Activated T-helper 17 cell treated with anti-CD3 and anti-CD28 coated beads, Interleukin-2, amount 50 U/mL, for 72 hours (primary cell): ENCODE results near the gene DNAJA3. TPM values are rescaled to one million over a fixed set of nuclear protein-coding genes. Genes with fewer than 3 reads are reported as not detected.

Source experiments
- ATAC-seq: fragments of 150-1000 bp; cut with Tn5 transposase; replicated peaks from 2 replicates; pipeline ENCODE4 v1.10.0; 2021; ENCODE audit warnings: mild to moderate bottlenecking, moderate library complexity
- H3K27ac Mint-ChIP-seq: one replicate; pipeline ENCODE4 v1.8.0; 2022; ENCODE audit warnings: mixed read lengths
- H3K27me3 Mint-ChIP-seq: one replicate; pipeline ENCODE4 v1.8.0; 2022; ENCODE audit warnings: mixed read lengths
- H3K36me3 Mint-ChIP-seq: one replicate; pipeline ENCODE4 v1.8.0; 2022; ENCODE audit warnings: low read depth, mild to moderate bottlenecking, mixed read lengths
- H3K4me1 Mint-ChIP-seq: one replicate; pipeline ENCODE4 v1.8.0; 2022; ENCODE audit warnings: mixed read lengths
- H3K4me3 Mint-ChIP-seq: one replicate; pipeline ENCODE4 v1.8.0; 2022; ENCODE audit warnings: mild to moderate bottlenecking, mixed read lengths
- H3K9me3 Mint-ChIP-seq: one replicate; pipeline ENCODE4 v1.8.0; 2022; ENCODE audit warnings: mixed read lengths
- total RNA-seq, 2 donors: library from RNA; stranded (reverse); gene quantifications; one replicate each; pipeline ENCODE4 v1.2.3, GENCODE V29; 2022

The DNAJA3 gene
- total RNA-seq, 2 donors from 2014 or later, result 50.3 to 81.1 TPM

- H3K4me3 Mint-ChIP-seq, result no peak overlapping the region
- no peak overlapping the region for H3K27ac Mint-ChIP-seq
- H3K27me3 Mint-ChIP-seq, result no peaks in the 10 kb centered on the region
- no peak for ATAC-seq
- H3K36me3 Mint-ChIP-seq, result peaks cover 80% of the 10 kb centered on the region
- peaks cover 12% of the 10 kb centered on the region for H3K4me1 Mint-ChIP-seq
- H3K9me3 Mint-ChIP-seq, result no peaks in the 10 kb centered on the region
Observed at GRCh38 chr16:4461250-4462085, 35.8 kb downstream of the DNAJA3 start.

GRCh38 chr16:4463522-4464163 lies 38.0 kb downstream of the DNAJA3 start:
- peak overlapping the region; percentile 59 for H3K27ac Mint-ChIP-seq
- H3K27me3 Mint-ChIP-seq, result no peaks in the 10 kb centered on the region
- H3K4me3 Mint-ChIP-seq, result no peak overlapping the region
- peaks cover 82% of the 10 kb centered on the region for H3K36me3 Mint-ChIP-seq
- no peaks in the 10 kb centered on the region for H3K9me3 Mint-ChIP-seq
- ATAC-seq, result no peak
- peaks cover 11% of the 10 kb centered on the region for H3K4me1 Mint-ChIP-seq

GRCh38 chr16:4465977-4466779 lies 40.5 kb downstream of the DNAJA3 start:
- peak; percentile 99 for ATAC-seq
- Mint-ChIP-seq H3K9me3 (no peaks in the 10 kb centered on the region), H3K27me3 (no peaks in the 10 kb centered on the region), H3K4me1 (peaks cover 4% of the 10 kb centered on the region), H3K4me3 (peak overlapping the region; percentile 76), H3K36me3 (peaks cover 78% of the 10 kb centered on the region), H3K27ac (peak overlapping the region; percentile 88)

- ATAC-seq, result no peak
- Mint-ChIP-seq H3K27me3 (no peaks in the 10 kb centered on the region), H3K36me3 (peaks cover 88% of the 10 kb centered on the region), H3K4me1 (peaks cover 4% of the 10 kb centered on the region), H3K9me3 (no peaks in the 10 kb centered on the region), H3K27ac (no peak overlapping the region), H3K4me3 (no peak overlapping the region)
Observed at GRCh38 chr16:4467916-4468315, 42.2 kb downstream of the DNAJA3 start.

- Mint-ChIP-seq H3K27ac (no peak overlapping the region), H3K27me3 (no peaks in the 10 kb centered on the region), H3K9me3 (no peaks in the 10 kb centered on the region), H3K36me3 (peaks cover 88% of the 10 kb centered on the region), H3K4me1 (peaks cover 10% of the 10 kb centered on the region), H3K4me3 (no peak overlapping the region)
- ATAC-seq, result no peak
Observed at GRCh38 chr16:4468972-4469371, 43.3 kb downstream of the DNAJA3 start.

GRCh38 chr16:4471869-4472268 lies 46.2 kb downstream of the DNAJA3 start:
- H3K36me3 Mint-ChIP-seq, result peaks cover 66% of the 10 kb centered on the region
- peak overlapping the region; percentile 83 for H3K4me3 Mint-ChIP-seq
- H3K27ac Mint-ChIP-seq, result no peak overlapping the region
- peaks cover 16% of the 10 kb centered on the region for H3K4me1 Mint-ChIP-seq
- no peaks in the 10 kb centered on the region for H3K27me3 Mint-ChIP-seq
- no peaks in the 10 kb centered on the region for H3K9me3 Mint-ChIP-seq
- ATAC-seq, result no peak

GRCh38 chr16:4472880-4473279 lies 47.2 kb downstream of the DNAJA3 start:
- no peak for ATAC-seq
- Mint-ChIP-seq H3K36me3 (peaks cover 62% of the 10 kb centered on the region), H3K27ac (peak overlapping the region; percentile 52), H3K4me3 (peak overlapping the region; percentile 83), H3K4me1 (peaks cover 15% of the 10 kb centered on the region), H3K27me3 (no peaks in the 10 kb centered on the region), H3K9me3 (no peaks in the 10 kb centered on the region)

- no peaks in the 10 kb centered on the region for H3K9me3 Mint-ChIP-seq
- peaks cover 24% of the 10 kb centered on the region for H3K4me1 Mint-ChIP-seq
- no peaks in the 10 kb centered on the region for H3K27me3 Mint-ChIP-seq
- peak within 1 kb of the TSS; percentile 91 for H3K27ac Mint-ChIP-seq
- H3K4me3 Mint-ChIP-seq, result peak within 1 kb of the TSS; percentile 83
- ATAC-seq, result peak; percentile 56
- H3K36me3 Mint-ChIP-seq, result peaks cover 58% of the 10 kb centered on the region
Observed at GRCh38 chr16:4474192-4474961, 48.7 kb downstream of the DNAJA3 start, which contains the start of gene NMRAL1. NMRAL1 (minus strand) TSS chr16:4474625; CDS start chr16:4474132, 493 bp downstream.

GRCh38 chr16:4475880-4476788 lies 50.5 kb downstream of the DNAJA3 start, which contains the start of gene HMOX2:
HMOX2 (plus strand) TSS chr16:4476398; CDS start chr16:4505525, 29,127 bp downstream.
- Mint-ChIP-seq H3K4me1 (peaks cover 26% of the 10 kb centered on the region), H3K4me3 (peak within 1 kb of the TSS; percentile 83), H3K27me3 (no peaks in the 10 kb centered on the region), H3K9me3 (no peaks in the 10 kb centered on the region), H3K36me3 (peaks cover 49% of the 10 kb centered on the region), H3K27ac (peak within 1 kb of the TSS; percentile 87)
- peak; percentile 86 for ATAC-seq

- H3K36me3 Mint-ChIP-seq, result peaks cover 48% of the 10 kb centered on the region
- peaks cover 37% of the 10 kb centered on the region for H3K4me1 Mint-ChIP-seq
- H3K27me3 Mint-ChIP-seq, result no peaks in the 10 kb centered on the region
- ATAC-seq, result no peak
- H3K27ac Mint-ChIP-seq, result peak overlapping the region; percentile 85
- no peaks in the 10 kb centered on the region for H3K9me3 Mint-ChIP-seq
- H3K4me3 Mint-ChIP-seq, result peak overlapping the region; percentile 83
Observed at GRCh38 chr16:4477966-4478365, 52.3 kb downstream of the DNAJA3 start.

GRCh38 chr16:4481526-4481925 lies 55.9 kb downstream of the DNAJA3 start:
- Mint-ChIP-seq H3K9me3 (no peaks in the 10 kb centered on the region), H3K27me3 (no peaks in the 10 kb centered on the region), H3K4me3 (peak overlapping the region; percentile 34), H3K4me1 (peaks cover 29% of the 10 kb centered on the region), H3K36me3 (peaks cover 71% of the 10 kb centered on the region), H3K27ac (peak overlapping the region; percentile 28)
- no peak for ATAC-seq

- Mint-ChIP-seq H3K9me3 (no peaks in the 10 kb centered on the region), H3K4me3 (peak overlapping the region; percentile 34), H3K4me1 (peaks cover 30% of the 10 kb centered on the region), H3K27ac (peak overlapping the region; percentile 28), H3K36me3 (peaks cover 75% of the 10 kb centered on the region), H3K27me3 (no peaks in the 10 kb centered on the region)
- ATAC-seq, result no peak
Observed at GRCh38 chr16:4481963-4482362, 56.3 kb downstream of the DNAJA3 start.
